GM21526 (cell line): ENCODE measurements around the gene ERC2.
"Not testable (repeated sequence)": the region's sequence is repeated elsewhere in the genome, so short reads cannot be mapped to it uniquely, and the experiment has no call there.

Experiments used
- ATAC-seq: cut with Tn5 transposase; IDR thresholded peaks from one replicate; pipeline ENCODE4 v1.9.1; 2021; ENCODE audit warnings: moderate library complexity; ENCODE audit not compliant: unreplicated experiment, low FRiP score

The ERC2 gene

DNA sequence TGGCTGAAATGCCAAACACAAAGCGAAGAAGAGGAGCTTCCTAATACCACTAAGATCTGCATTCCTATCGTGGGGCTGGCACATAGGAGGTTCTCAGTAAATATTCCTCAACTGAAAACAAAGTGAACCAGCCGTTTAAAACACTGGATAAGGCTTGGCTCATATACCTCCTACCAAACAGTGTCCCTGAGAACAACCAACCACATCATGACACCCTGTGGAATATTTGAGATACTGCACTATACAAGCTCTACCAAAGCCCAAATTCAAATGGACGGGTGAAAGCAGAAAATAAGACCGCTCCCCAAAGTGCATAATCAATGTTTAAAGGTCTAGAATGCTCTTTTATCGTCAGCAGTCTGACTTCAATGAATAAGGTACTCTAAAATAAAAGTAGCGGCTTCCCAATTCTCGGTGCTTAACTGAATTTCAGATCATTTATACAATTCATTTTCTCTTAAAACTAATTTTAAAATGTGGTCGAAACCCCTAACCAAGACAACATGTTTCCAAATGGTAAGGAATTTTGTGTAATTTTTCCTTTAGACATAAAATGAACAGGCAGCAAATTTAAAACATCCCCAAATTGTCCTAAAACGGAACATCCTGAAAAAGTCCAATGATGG lies 425.8 kb downstream of the ERC2 start:
- ATAC-seq = no peak

DNA sequence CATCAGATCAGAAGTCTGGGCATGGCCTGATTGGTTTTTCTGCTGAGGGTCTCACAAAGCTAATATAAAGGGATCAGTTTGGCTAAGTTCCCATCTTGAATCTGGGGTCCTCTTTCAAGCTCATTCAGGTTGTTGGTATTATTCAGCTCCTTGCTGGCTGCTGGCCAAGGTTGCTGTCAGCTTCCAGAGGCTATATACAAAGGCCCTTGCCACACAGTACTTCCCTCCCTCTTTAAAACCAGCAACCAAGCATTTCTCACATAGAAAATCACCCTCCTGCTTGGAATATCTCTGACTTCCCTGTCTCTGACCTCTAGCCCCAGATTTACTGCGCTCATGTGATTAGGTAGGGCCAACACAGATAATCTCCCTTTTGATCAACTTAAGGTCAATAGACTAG lies 442.9 kb downstream of the ERC2 start:
- no peak for ATAC-seq

DNA sequence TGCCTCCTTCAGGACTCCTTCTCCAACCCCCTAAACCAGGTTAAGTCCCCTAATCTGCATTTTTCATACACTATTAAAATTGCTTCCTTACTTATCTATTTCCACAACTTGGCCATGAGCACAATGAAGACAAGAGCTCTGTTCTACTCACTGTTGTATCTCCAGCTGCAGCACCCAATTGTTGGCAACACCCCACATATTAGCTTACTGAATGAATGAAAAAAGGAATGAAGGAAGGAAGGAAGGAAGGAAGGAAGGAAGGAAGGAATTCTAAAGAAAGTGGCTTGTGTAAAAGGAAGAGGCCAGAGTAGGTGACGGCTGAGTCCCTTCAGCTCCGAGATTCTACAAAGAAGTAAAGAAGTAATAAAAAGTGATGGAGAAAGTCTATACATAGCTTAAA lies 444.7 kb downstream of the ERC2 start:
- ATAC-seq = no peak

DNA sequence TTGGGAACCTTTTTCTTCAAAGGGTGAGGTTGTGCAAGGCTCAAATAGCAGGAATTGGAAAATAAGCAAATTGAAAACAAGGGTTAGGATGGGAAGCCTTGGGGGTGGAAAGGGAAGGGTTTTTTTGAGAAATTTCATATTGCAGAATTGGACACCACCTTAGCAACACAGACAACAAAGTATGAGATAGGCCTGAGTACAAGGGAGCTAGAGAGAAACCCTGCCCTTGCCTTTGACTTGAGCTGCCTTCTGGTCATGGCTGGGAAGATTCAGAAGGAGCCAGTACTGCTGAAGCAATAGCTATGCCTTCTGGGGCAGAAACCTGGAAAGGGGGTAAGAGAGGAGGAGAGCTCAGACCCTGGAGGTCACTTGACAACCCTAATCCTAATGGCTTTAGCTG lies 445.6 kb downstream of the ERC2 start:
- no peak for ATAC-seq

DNA sequence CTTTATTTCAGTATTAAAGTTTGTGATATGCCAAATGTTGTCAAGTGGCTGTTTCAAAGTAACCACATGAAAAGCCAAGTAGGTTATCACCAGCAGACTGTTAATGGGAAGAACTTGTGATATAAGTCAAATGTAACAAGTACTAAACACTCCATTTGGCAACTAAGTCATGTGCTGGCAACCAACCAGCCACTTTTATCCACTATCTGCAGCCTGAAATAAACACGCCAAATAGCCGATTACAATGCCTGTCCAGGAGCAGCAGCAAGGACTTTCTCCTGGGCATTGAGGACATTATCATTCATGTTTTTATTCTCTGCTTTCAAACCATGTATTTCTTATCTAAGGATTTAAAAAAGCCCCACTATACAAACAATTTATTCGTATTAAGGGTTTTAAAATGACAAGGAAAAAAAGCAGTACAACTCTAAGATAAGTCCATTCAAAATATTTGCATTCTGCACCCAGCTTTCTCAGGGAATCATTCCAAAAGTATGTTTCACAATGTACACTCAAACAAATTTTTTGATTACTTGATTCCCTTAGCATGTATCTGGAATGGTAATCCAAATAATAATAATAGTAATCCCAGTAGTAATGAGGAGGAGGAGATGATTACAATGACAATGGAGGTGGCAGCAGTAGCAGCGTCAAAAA lies 448.6 kb downstream of the ERC2 start:
- no peak for ATAC-seq

DNA sequence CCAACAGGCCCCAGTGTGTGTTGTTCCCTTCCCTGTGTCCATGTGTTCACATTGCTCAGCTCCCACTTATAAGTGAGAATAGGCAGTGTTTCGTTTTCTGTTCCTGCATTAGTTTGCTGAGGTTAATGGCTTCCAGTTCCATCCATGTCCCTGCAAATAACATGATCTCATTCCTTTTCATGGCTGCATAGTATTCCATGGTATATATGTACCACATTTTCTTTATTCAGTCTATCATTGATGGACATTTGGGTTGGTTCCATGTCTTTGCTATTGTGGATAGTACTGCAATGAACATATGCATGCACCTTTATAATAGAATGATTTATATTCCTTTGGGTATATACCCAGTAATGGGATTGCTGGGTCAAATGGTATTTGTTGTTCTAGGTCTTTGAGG lies 452.9 kb downstream of the ERC2 start:
- not testable (repeated sequence) for ATAC-seq

DNA sequence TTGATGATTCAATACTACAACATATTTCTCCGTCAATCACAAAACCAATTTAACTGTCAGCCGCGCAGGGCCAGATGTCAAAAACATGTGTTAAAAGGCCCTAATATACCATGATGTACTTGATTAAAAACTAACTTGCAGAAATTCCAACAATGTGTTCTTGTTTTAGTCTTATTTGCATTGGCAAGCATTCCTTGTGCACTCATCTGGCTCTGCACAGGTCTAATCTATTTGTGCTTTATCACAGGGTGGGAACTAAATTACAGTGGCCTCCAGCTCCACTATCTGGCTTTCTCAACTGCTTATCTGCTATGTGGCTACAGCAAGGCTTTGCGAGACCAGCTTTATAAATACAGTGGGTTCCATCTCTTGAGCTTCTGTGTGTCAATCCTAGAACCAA lies 455.5 kb downstream of the ERC2 start:
- ATAC-seq = no peak

DNA sequence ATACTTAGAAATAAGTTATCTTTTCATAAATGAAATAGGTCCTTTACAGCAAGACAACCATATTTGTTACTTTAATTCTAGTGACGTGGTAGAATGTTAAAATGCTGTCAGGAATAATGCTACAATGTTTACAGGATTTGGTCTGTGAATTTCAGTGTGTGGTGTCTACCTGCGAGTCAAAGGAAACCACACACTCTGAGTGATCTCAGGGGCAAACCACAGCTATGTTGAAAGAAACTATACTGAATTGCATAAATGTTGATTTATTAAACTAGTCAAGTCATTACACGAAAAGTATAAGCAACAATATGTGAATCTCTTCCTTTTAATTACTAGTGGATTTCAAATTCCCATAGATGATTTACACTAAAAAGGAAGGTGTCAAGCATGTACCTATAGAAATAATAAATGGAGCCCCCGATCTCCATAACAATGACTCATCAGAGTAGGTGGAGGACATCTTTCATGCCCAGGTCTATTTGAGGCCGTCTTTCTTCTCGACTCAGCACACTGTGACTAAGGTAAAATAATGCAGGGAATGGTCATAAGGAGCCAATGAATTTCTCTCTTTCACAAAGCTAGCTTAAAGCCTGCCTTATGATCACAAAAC lies 463.0 kb downstream of the ERC2 start:
- no peak for ATAC-seq

DNA sequence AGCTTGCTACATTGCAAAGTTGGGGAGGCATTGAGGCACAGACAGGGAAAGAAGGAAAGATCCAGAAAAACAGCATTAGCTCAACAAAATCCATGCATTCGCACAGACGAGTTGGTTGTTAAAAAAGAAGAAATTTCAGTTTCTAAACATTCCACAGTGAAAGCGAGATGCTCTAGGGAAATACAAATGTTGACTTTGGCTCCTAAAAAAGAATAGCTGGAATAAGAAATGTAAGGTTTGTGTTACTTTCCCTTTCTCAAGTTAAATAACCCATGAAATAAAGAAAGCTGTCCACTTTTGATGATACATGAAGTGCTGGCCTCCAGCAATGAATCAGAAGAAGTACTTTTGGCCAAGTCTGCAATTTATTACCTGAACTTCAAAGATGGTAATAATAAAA lies 465.1 kb downstream of the ERC2 start:
- no peak for ATAC-seq

DNA sequence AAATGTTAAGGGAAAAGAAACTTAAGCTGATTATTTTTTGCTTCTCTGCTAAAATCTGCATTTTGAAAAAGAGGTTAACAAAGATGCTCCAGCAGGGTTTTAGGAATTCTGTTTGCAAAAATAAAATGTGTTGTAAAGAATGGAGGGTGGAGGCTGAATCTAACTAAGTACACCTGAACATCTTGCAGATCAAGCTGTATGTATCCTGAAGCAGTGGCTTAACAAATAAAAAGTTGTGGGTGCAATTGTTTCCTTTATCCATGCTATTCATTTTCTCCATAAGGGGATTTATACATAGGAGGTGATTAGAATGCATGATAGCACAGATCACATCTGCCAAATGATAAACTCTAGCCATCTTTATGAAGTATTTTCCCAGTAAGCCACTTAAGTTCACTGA lies 466.3 kb downstream of the ERC2 start:
- no peak for ATAC-seq

DNA sequence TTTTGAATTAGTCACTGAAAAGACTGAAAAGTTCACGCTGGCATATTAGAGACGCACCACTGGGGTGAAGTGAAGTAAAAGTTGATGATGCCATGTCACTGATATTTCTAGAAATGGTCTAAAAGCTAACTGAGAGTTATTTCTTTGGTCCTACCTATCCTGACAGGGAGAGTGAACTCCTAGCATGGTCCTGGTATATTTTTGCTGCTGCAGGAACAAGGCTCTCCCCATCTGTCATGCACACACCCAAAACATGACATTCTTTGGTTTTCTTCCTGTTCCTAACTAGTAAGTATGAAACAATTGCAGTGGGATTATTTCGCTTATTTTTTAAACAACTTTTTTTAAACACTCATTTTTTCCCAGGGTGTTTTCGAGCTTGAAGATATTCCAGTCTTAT lies 466.7 kb downstream of the ERC2 start:
- no peak for ATAC-seq

DNA sequence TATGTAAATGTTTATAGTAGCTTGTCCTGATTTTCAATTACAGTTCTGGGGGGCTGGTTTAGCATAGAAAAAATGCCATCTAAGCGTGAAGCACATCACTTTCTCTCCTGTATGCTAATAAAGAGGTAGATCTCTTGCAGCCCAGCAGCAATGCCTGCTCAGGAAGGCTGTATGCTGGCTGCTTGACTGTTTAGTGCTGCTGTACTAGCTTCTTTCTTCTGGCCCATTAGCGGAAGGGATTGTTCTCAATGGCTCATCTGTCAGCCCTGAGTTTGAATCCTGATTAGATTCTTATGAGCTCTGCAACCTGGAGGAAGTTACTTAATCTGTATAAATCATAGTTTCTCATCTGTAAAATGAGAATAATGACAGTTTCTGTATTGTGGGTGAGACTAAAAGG lies 478.9 kb downstream of the ERC2 start:
- ATAC-seq = no peak

DNA sequence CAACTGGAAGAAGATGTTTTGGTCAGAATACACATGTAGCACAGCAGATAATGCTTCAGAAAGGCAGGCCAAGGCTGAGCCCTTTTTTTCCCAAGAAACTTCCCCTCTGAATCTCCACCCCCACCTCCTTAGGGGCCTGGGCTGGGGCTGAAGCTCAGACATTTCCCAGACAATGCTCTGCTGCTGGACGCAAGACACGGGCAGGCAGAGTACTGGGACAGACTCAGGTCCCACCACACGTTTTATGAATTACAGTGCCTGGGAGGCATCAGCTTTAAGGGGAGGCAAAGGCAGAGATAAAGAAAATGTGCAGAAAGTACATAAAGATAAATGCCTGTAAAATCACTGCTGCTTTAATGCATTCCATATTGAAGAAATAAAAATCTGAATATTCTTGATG lies 479.4 kb downstream of the ERC2 start:
- ATAC-seq = no peak

DNA sequence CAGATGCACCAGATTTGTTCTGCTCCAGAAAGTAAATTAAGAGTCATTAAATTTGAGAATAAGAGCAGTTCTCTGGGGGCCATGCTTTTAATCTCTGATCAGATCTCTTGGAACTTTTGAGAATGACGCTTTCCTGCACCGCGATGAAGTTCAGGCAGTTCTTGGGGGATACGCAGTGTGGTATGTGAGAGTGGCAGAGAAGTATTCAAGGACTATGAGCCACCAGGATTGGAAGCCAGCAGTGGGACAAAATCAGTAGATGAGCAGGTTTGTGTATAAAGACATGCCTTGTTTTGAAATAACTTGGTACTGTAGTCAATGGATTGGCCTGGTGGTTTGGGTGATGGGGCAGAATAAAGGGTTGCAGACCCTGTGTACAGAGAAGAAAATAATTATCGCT lies 483.6 kb downstream of the ERC2 start:
- ATAC-seq = no peak

DNA sequence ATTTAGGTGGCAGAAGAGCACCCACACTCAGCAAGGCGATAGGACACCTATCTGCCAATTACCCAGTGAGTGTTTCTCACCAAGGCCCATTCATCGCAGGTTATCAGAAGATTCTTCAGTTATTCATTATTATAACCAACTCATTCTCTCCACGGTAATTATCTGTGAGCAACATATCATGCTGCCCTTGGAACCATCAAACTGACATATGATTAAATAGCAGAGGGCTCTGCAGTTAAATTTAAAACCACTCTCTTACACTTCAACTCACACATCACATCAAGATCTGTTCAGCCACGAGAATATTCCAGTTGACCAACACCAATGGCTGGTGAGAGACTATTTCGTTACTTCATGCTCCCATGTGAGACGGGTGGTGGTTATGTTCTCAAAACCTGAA lies 489.3 kb downstream of the ERC2 start:
- no peak for ATAC-seq

DNA sequence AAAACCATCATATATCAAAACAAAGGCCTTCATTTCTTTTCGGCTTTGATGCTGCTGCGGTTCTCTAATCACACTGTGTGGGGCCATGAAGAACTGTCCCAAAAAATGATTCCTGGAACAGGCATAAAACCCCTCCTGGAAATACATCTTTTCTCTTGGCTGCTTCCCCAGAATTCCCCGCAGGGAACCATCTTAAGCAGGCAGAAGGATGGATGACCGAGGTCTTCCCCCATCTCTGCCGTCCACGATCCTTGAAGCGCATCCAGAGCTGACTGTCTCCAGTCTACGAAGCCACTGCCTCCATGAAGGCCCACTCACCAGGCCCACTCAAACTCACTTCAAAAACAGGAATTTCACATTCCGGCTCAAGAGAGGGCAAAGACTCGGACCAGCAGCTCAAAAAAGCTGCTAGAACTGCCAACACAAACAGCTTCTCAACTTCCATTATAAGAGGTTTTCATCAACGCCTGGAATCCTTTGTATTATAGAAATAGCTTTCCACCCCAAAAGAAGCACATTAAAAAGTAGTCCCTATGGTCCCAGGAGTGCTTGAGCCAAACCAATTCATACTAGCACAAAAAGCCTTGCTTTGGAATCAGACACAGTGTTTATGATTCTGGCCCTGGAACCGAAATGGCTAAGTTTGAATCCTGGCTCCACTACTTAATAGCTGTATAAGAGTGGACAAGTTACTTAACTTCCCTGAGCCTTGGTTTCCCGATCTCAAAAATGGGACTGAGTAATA lies 493.7 kb downstream of the ERC2 start:
- no peak for ATAC-seq

DNA sequence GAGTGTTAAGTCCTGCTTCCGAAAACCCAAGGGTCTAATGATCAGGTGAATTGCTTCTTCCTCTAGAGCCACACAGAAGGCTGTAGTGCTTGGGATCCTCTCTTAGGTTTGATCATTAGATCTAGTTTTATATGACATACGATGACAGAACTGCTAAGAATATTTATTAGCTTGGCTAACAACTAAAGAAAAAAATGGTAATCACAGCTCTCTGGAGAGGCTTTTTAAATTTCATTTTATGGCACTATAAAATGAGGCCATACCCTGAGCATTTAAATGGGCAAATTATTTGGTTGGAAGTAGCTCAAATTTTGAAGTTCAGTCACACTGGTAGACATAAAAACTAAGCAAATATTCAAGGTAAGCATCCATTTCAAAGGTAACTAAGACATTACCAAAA lies 498.6 kb downstream of the ERC2 start:
- no peak for ATAC-seq

DNA sequence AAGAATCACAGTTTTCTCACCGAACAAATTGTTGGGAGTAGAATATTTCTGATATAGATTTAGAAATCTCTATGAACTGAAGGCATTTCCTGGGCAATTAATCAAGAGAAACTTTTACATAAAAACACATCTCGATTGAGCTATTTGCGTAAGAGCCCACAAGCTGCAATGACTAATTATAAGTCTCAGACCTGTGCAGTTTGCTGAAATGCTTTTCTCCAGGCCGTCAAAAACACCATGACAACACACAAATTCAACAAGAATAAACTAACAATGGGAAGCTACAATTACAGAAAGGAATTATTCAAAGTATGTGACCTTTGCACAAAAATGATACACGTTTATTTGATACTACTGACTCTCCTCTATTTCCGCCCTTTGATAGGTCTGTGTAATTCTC lies 499.9 kb downstream of the ERC2 start:
- no peak for ATAC-seq

DNA sequence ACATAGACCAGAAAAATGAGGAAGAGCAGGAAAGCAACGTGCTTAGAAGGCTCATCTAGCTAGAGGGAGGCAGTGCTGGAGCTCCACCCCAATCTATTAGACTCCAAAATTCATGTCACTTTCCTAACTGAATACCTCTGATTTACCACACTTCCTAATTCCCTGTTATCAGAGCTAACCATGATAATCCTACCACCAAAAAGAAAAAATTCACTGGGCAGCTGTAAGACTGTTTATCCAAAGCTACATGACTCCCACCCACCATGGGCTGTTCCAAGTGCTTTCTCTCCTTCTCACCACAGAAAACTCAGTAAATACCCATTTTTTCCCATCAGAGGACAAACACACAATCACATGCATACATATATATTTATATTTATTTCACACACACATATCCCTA lies 501.7 kb downstream of the ERC2 start:
- no peak for ATAC-seq

DNA sequence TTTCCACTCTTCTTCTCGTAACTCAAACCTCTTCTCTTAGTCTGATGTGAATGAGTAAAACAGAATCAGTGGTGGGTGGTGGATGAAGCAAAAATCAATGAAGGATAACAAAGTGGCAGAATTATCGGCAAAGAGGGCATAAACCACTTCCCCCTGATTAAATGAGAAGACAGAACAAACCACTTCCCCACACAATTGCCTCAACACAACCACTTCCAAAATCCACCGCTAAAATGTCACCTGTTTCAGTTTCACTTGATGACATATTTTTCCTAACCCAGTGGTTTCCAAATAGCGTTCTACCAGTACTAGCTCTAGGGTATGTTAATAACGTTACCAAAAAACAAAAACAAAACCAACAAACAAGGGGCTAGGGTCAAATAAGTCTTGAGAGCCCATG lies 502.5 kb downstream of the ERC2 start:
- no peak for ATAC-seq

DNA sequence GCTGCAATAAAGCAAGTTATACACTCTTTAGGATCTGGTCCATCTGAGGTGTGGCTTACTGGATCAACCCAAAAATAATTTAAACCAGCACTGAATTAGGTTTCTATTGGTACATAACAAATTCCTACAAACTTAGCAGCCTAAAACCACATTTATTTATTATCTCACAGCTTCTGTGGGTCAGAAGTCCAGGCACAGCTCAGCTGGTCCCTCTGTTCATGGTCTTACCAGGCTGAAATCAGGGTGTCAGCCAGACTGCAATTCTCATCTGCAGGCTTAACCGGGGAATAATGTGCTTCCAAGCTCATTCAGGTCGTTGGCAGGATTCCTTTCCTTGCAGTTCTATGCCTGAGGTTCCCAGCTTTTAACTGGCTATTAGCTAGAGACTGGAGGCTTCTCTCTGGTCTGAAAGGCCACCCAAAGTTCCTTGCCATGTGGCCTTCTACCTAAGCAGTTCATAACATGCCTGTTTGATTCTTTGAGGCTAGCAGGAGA lies 503.7 kb downstream of the ERC2 start:
- no peak for ATAC-seq
